Activated naive CD8-positive, alpha-beta T cell (primary cell): Measurements from ENCODE around the gene HES1.
"Not testable (repeated sequence)": the region's sequence is repeated elsewhere in the genome, so short reads cannot be mapped to it uniquely, and the experiment has no call there.

ENCODE experiments used
- H3K27ac Mint-ChIP-seq: one replicate; pipeline ENCODE4 v1.8.0; 2021; ENCODE audit warnings: mixed read lengths
- H3K27me3 Mint-ChIP-seq: one replicate; pipeline ENCODE4 v1.8.0; 2021; ENCODE audit warnings: mixed read lengths
- H3K36me3 Mint-ChIP-seq: one replicate; pipeline ENCODE4 v1.8.0; 2021; ENCODE audit warnings: mixed read lengths
- H3K4me1 Mint-ChIP-seq: one replicate; pipeline ENCODE4 v1.8.0; 2021; ENCODE audit warnings: low read depth, mixed read lengths
- H3K4me3 Mint-ChIP-seq: one replicate; pipeline ENCODE4 v1.8.0; 2021; ENCODE audit warnings: mild to moderate bottlenecking, mixed read lengths
- H3K9me3 Mint-ChIP-seq: one replicate; pipeline ENCODE4 v1.8.0; 2021; ENCODE audit warnings: low read depth, mixed read lengths

Gene HES1

GRCh38 chr3:194139814-194140391 lies 4.0 kb downstream of the HES1 start:
- Mint-ChIP-seq H3K4me3 (peak overlapping the region; percentile 49), H3K27ac (no peak overlapping the region), H3K9me3 (no peaks in the 10 kb centered on the region), H3K27me3 (peaks cover 24% of the 10 kb centered on the region), H3K36me3 (no peaks in the 10 kb centered on the region), H3K4me1 (peaks cover 39% of the 10 kb centered on the region)

GRCh38 chr3:194140520-194141414 lies 4.8 kb downstream of the HES1 start:
- Mint-ChIP-seq H3K36me3 (no peaks in the 10 kb centered on the region), H3K4me1 (peaks cover 36% of the 10 kb centered on the region), H3K9me3 (no peaks in the 10 kb centered on the region), H3K27me3 (peaks cover 22% of the 10 kb centered on the region), H3K4me3 (peak overlapping the region; percentile 49), H3K27ac (no peak overlapping the region)

- H3K4me3 Mint-ChIP-seq = peak overlapping the region; percentile 81
- no peaks in the 10 kb centered on the region for H3K36me3 Mint-ChIP-seq
- peaks cover 28% of the 10 kb centered on the region for H3K4me1 Mint-ChIP-seq
- H3K27me3 Mint-ChIP-seq = peaks cover 20% of the 10 kb centered on the region
- peak overlapping the region; percentile 74 for H3K27ac Mint-ChIP-seq
- H3K9me3 Mint-ChIP-seq = no peaks in the 10 kb centered on the region
Measured at GRCh38 chr3:194141415-194142155, 5.6 kb downstream of the HES1 start.

- Mint-ChIP-seq H3K36me3 (no peaks in the 10 kb centered on the region), H3K4me3 (peak overlapping the region; percentile 81), H3K9me3 (no peaks in the 10 kb centered on the region), H3K4me1 (peaks cover 21% of the 10 kb centered on the region), H3K27me3 (peaks cover 19% of the 10 kb centered on the region), H3K27ac (peak overlapping the region; percentile 74)
Measured at GRCh38 chr3:194142156-194142910, 6.4 kb downstream of the HES1 start.

- Mint-ChIP-seq H3K27ac (no peak overlapping the region), H3K36me3 (no peaks in the 10 kb centered on the region), H3K4me3 (no peak overlapping the region), H3K27me3 (peaks cover 12% of the 10 kb centered on the region), H3K9me3 (no peaks in the 10 kb centered on the region), H3K4me1 (peaks cover 10% of the 10 kb centered on the region)
Measured at GRCh38 chr3:194145702-194146101, 9.8 kb downstream of the HES1 start.

- Mint-ChIP-seq H3K27me3 (peaks cover 11% of the 10 kb centered on the region), H3K9me3 (no peaks in the 10 kb centered on the region), H3K4me1 (peaks cover under 1% of the 10 kb centered on the region), H3K27ac (no peak overlapping the region), H3K36me3 (no peaks in the 10 kb centered on the region), H3K4me3 (no peak overlapping the region)
Measured at GRCh38 chr3:194147679-194148078, 11.7 kb downstream of the HES1 start.

- Mint-ChIP-seq H3K9me3 (no peaks in the 10 kb centered on the region), H3K27me3 (peaks cover 13% of the 10 kb centered on the region), H3K4me3 (no peak overlapping the region), H3K36me3 (peaks cover 3% of the 10 kb centered on the region), H3K27ac (no peak overlapping the region), H3K4me1 (no peaks in the 10 kb centered on the region)
Measured at GRCh38 chr3:194148383-194148782, 12.4 kb downstream of the HES1 start.

- no peak overlapping the region for H3K27ac Mint-ChIP-seq
- H3K9me3 Mint-ChIP-seq = peaks cover 4% of the 10 kb centered on the region
- H3K4me3 Mint-ChIP-seq = no peak overlapping the region
- peaks cover 8% of the 10 kb centered on the region for H3K36me3 Mint-ChIP-seq
- H3K27me3 Mint-ChIP-seq = peaks cover 17% of the 10 kb centered on the region
- no peaks in the 10 kb centered on the region for H3K4me1 Mint-ChIP-seq
Measured at GRCh38 chr3:194150252-194150934, 14.4 kb downstream of the HES1 start.

GRCh38 chr3:194150935-194151302 lies 15.0 kb downstream of the HES1 start:
- H3K36me3 Mint-ChIP-seq, H3K4me3 Mint-ChIP-seq, H3K27ac Mint-ChIP-seq, H3K9me3 Mint-ChIP-seq, H3K4me1 Mint-ChIP-seq: not testable (repeated sequence)
- H3K27me3 Mint-ChIP-seq = peaks cover 17% of the 10 kb centered on the region

- Mint-ChIP-seq H3K4me1 (no peaks in the 10 kb centered on the region), H3K9me3 (peaks cover 4% of the 10 kb centered on the region), H3K27me3 (peaks cover 12% of the 10 kb centered on the region), H3K36me3 (peaks cover 8% of the 10 kb centered on the region), H3K27ac (no peak overlapping the region), H3K4me3 (no peak overlapping the region)
Measured at GRCh38 chr3:194154346-194154745, 18.4 kb downstream of the HES1 start.

- Mint-ChIP-seq H3K27me3 (peaks cover 12% of the 10 kb centered on the region), H3K4me3 (no peak overlapping the region), H3K9me3 (peaks cover 4% of the 10 kb centered on the region), H3K36me3 (peaks cover 8% of the 10 kb centered on the region), H3K27ac (no peak overlapping the region), H3K4me1 (no peaks in the 10 kb centered on the region)
Measured at GRCh38 chr3:194156095-194156494, 20.1 kb downstream of the HES1 start.

- Mint-ChIP-seq H3K4me1 (no peaks in the 10 kb centered on the region), H3K27ac (no peak overlapping the region), H3K27me3 (peaks cover 10% of the 10 kb centered on the region), H3K9me3 (peaks cover 4% of the 10 kb centered on the region), H3K4me3 (no peak overlapping the region), H3K36me3 (peaks cover 6% of the 10 kb centered on the region)
Measured at GRCh38 chr3:194158942-194159439, 23.0 kb downstream of the HES1 start.

- Mint-ChIP-seq H3K4me1 (no peaks in the 10 kb centered on the region), H3K9me3 (no peaks in the 10 kb centered on the region), H3K27me3 (peaks cover 12% of the 10 kb centered on the region)
Measured at GRCh38 chr3:194160158-194160557, 24.2 kb downstream of the HES1 start.

More at GRCh38 chr3:194160158-194160557, 24.2 kb downstream of the HES1 start:
- H3K27ac Mint-ChIP-seq = no peak overlapping the region
- H3K4me3 Mint-ChIP-seq = no peak overlapping the region
- no peaks in the 10 kb centered on the region for H3K36me3 Mint-ChIP-seq
